ENCODE data around the gene EXPH5.

DNA sequence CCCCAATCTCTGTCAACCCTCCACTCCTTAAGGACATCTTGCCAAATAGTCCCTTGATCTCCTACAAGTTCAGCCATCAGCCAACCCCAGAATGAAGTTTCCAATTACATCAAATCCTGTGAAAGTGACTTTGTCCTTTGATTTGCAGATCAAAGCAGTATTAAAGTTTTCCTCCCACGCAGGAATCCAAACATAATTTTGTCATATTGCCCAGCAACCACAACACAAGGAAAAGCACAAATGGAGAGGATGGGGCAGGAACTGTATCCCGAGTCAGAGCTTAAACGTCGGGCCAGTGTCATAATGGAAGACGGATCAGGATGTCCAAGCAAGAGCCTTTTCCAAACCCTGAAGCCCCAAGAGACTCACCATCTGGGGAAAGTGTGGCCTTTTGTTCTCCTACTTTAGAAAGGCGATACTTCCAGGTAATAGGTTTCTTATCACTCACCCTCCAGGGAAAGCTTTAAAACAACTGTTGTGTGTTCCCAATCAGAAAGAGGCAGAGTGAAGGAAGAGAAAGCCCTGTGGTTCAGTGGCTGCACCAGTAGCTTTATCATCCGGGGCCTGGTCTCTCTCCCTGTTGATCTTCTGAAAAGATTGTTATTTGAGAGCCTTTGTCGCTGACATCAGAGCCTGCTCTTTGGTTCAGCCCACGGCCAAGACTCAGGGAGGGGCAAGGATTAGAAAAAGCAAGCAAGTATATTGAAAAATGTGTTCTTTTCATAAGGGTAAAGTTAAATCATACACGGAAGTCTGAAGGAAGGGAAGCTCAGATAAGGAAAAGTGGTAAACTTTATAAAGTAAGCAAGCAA is 41.7 kb downstream of the EXPH5 start:
- TF ChIP-seq EZH2 (optimal IDR thresholded peaks at IDR 0.05; ENCODE audit: low read depth, low read length) (no peak), EZH2phosphoT487 (IDR thresholded peaks at IDR 0.05; ENCODE audit: low read length) (no peak)
- TF ChIP-seq, protein P1, sequence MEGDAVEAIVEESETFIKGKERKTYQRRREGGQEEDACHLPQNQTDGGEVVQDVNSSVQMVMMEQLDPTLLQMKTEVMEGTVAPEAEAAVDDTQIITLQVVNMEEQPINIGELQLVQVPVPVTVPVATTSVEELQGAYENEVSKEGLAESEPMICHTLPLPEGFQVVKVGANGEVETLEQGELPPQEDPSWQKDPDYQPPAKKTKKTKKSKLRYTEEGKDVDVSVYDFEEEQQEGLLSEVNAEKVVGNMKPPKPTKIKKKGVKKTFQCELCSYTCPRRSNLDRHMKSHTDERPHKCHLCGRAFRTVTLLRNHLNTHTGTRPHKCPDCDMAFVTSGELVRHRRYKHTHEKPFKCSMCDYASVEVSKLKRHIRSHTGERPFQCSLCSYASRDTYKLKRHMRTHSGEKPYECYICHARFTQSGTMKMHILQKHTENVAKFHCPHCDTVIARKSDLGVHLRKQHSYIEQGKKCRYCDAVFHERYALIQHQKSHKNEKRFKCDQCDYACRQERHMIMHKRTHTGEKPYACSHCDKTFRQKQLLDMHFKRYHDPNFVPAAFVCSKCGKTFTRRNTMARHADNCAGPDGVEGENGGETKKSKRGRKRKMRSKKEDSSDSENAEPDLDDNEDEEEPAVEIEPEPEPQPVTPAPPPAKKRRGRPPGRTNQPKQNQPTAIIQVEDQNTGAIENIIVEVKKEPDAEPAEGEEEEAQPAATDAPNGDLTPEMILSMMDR (IDR thresholded peaks at IDR 0.05; ENCODE audit: low read length), result no peak
